HCT116 (cell line): ENCODE results near the gene IYD. TPM values are rescaled to one million over a fixed set of nuclear protein-coding genes. Genes with fewer than 3 reads are reported as not detected.
A peak's percentile ranks its signal among the peaks of the same experiment; 100 is the strongest.

Experiments used
- ATAC-seq: fragments of 200-7000 bp; cut with Tn5 transposase; 2 replicates; pipeline ENCODE4 v1.9.1; 2020; ENCODE audit warnings: mild to moderate bottlenecking, moderate library complexity
- BruUV-seq: library from RNA; stranded (reverse); fragments of 400-500 nt; replicated peaks from 2 replicates; lab custom pipeline; 2021; lab: Mats Ljungman, UMichigan
- CTCF ChIA-PET: fragments of 300-600 bp; sonication (Branson Sonifier 250); formaldehyde crosslinking; loops from one replicate; lab custom pipeline; 2021; ENCODE audit warnings: antibody characterized with exemption; lab: Charles Lee
- POLR2A ChIA-PET: fragments of 300-600, 350-600 bp; sonication (Branson Sonifier 250); formaldehyde crosslinking; loops from one replicate; lab custom pipeline; 2021; ENCODE audit warnings: antibody characterized with exemption; lab: Charles Lee
- RAD21 ChIA-PET, 2 experiments: fragments of 300-600 bp; sonication (Branson Sonifier 250); formaldehyde crosslinking; loops; one replicate each; lab custom pipeline; 2023; ENCODE audit warnings: low total read pairs in 2 of 2; ENCODE audit not compliant: uncharacterized antibody in 2 of 2, unreplicated experiment in 2 of 2, low non-redundant PET in 1 of 2; lab: Charles Lee
- DNase-seq: peaks from one replicate; pipeline ENCODE4 v3.0.0-alpha.2; 2010; ENCODE audit warnings: low read depth, low spot score
- H2AFZ ChIP-seq: fragments of 200-600 bp; shearing (Covaris generic), sonication (generic); 2 replicates; pipeline ENCODE4 v1.6.1; 2017; ENCODE audit warnings: low read depth, mixed run types, mixed read lengths, antibody characterized with exemption, low read length; ENCODE audit not compliant: poor library complexity, severe bottlenecking
- H3K27ac ChIP-seq: 2 replicates; pipeline ENCODE4 v1.5.1; 2012; ENCODE audit warnings: low read depth, low read length
- H3K27me3 ChIP-seq: fragments of 200-600 bp; sonication (generic); 2 replicates; pipeline ENCODE4 v1.6.1; 2016; ENCODE audit warnings: mixed run types, low read length, mixed read lengths; ENCODE audit not compliant: insufficient read depth
- H3K36me3 ChIP-seq, 2 experiments: fragments of 200-500 bp in 1 of 2; fragments of 200-600 bp in 1 of 2; sonication (Bioruptor generic) in 1 of 2; sonication (generic) in 1 of 2; 2 replicates each; pipeline versions ENCODE4 v1.5.1 to v1.6.1; 2014 to 2016; ENCODE audit warnings: low read length in 2 of 2, inconsistent platforms in 1 of 2, mixed read lengths in 1 of 2, mixed run types in 1 of 2; ENCODE audit not compliant: insufficient read depth in 2 of 2, control insufficient read depth in 1 of 2
- H3K4me1 ChIP-seq, 2 experiments: fragments of 200-600 bp in 1 of 2; sonication (generic) in 1 of 2; 2 replicates each; pipeline versions ENCODE4 v1.5.1 to v1.6.1; 2012 to 2017; ENCODE audit warnings: low read length in 2 of 2, inconsistent platforms in 1 of 2, mild to moderate bottlenecking in 1 of 2, mixed read lengths in 1 of 2, mixed run types in 1 of 2, moderate library complexity in 1 of 2; ENCODE audit not compliant: insufficient read depth in 2 of 2, control insufficient read depth in 1 of 2
- H3K4me2 ChIP-seq: fragments of 200-600 bp; sonication (generic); 2 replicates; pipeline ENCODE4 v1.6.1; 2017; ENCODE audit warnings: mixed run types, low read length, mixed read lengths
- H3K4me3 ChIP-seq, 2 experiments: fragments of 200-600 bp in 1 of 2; sonication (generic) in 1 of 2; replicated peaks in 1 of 2; 2 replicates each; pipeline ENCODE4 v1.5.1; 2011 to 2016; ENCODE audit warnings: low read length in 2 of 2, control low read depth in 1 of 2, low read depth in 1 of 2, mild to moderate bottlenecking in 1 of 2, mixed read lengths in 1 of 2, mixed run types in 1 of 2
- H3K79me2 ChIP-seq: fragments of 200-600 bp; sonication (generic); 2 replicates; pipeline ENCODE4 v1.6.1; 2017; ENCODE audit warnings: mild to moderate bottlenecking, mixed run types, low read length, moderate library complexity, mixed read lengths; ENCODE audit not compliant: insufficient read depth
- H3K9ac ChIP-seq: fragments of 200-600 bp; sonication (generic); 2 replicates; pipeline ENCODE4 v1.6.1; 2016; ENCODE audit warnings: low read length, mixed read lengths
- H3K9me2 ChIP-seq: fragments of 200-600 bp; sonication (generic), shearing (Covaris generic); 2 replicates; pipeline ENCODE4 v1.6.1; 2017; ENCODE audit warnings: mixed run types, mild to moderate bottlenecking, moderate library complexity; ENCODE audit not compliant: insufficient read depth
- H3K9me3 ChIP-seq, 2 experiments: fragments of 200-500 bp in 1 of 2; fragments of 200-600 bp in 1 of 2; sonication (Bioruptor generic) in 1 of 2; sonication (generic) in 1 of 2; 2 replicates each; pipeline ENCODE4 v1.6.1; 2014 to 2017; ENCODE audit warnings: low read length in 2 of 2, mixed read lengths in 2 of 2, inconsistent platforms in 1 of 2, low read depth in 1 of 2, mild to moderate bottlenecking in 1 of 2, mixed run types in 1 of 2, moderate library complexity in 1 of 2; ENCODE audit not compliant: control insufficient read depth in 1 of 2, insufficient read depth in 1 of 2
- H4K20me1 ChIP-seq: fragments of 200-600 bp; sonication (generic), shearing (Covaris generic); 2 replicates; pipeline ENCODE4 v1.6.1; 2017; ENCODE audit warnings: mixed run types, mild to moderate bottlenecking, moderate library complexity; ENCODE audit not compliant: insufficient read depth
- CBX3 ChIP-seq: IDR thresholded peaks from 2 replicates; pipeline ENCODE4 v1.6.1; 2012; ENCODE audit warnings: low read depth
- EZH2 ChIP-seq: fragments of 200-600 bp; sonication (generic); IDR thresholded peaks from 2 replicates; pipeline ENCODE4 v1.6.1; 2017; ENCODE audit warnings: antibody characterized with exemption, mixed run types
- FOSL1 ChIP-seq: IDR thresholded peaks from 2 replicates; pipeline ENCODE4 v1.6.1; 2012; ENCODE audit warnings: low read depth
- POLR2AphosphoS5 ChIP-seq: IDR thresholded peaks from 2 replicates; pipeline ENCODE4 v1.6.1; 2011; ENCODE audit warnings: mild to moderate bottlenecking, low read depth, low read length, moderate library complexity
- RAD21 ChIP-seq: IDR thresholded peaks from 2 replicates; pipeline ENCODE4 v1.6.1; 2012; ENCODE audit warnings: low read depth, mild to moderate bottlenecking
- SRF ChIP-seq: IDR thresholded peaks from 2 replicates; pipeline ENCODE4 v1.6.1; 2012; ENCODE audit warnings: low read depth
- YY1 ChIP-seq: IDR thresholded peaks from 2 replicates; pipeline ENCODE4 v1.6.1; 2011; ENCODE audit warnings: low read length, low read depth, moderate library complexity, mild to moderate bottlenecking; ENCODE audit not compliant: insufficient replicate concordance; ENCODE audit errors: extremely low read depth
- ZFX ChIP-seq: fragments of 450-650 bp; IDR thresholded peaks from 2 replicates; pipeline ENCODE4 v1.6.1; 2017
- intact Hi-C: fragments of 100-400 bp; cut with micrococcal nuclease; formaldehyde crosslinking; loops from 2 replicates; pipeline ENCODE4 v1.10.0; 2022
- total RNA-seq: library from RNA; stranded (reverse); gene quantifications from one replicate; pipeline ENCODE4 v1.2.1, GENCODE V29; 2021; ENCODE audit not compliant: unreplicated experiment
- TF ChIP-seq, protein P1 (sequence below): IDR thresholded peaks from 2 replicates; pipeline ENCODE4 v1.6.1; 2012; ENCODE audit warnings: low read depth
- TF ChIP-seq, protein P2 (sequence below), 3 experiments: fragments of 200-600 bp in 1 of 3; sonication (generic) in 1 of 3; IDR thresholded peaks in 2 of 3; conservative IDR thresholded peaks in 1 of 3; 2 replicates each; pipeline ENCODE4 v1.5.1; 2012 to 2017; ENCODE audit warnings: low read depth in 2 of 3, low read length in 2 of 3, antibody characterized with exemption in 1 of 3, borderline replicate concordance in 1 of 3, control low read depth in 1 of 3, mild to moderate bottlenecking in 1 of 3, mixed read lengths in 1 of 3, mixed run types in 1 of 3, moderate library complexity in 1 of 3; ENCODE audit not compliant: insufficient read depth in 1 of 3

IYD gene
- total RNA-seq, 1 experiment from 2014 or later: not detected

DNA sequence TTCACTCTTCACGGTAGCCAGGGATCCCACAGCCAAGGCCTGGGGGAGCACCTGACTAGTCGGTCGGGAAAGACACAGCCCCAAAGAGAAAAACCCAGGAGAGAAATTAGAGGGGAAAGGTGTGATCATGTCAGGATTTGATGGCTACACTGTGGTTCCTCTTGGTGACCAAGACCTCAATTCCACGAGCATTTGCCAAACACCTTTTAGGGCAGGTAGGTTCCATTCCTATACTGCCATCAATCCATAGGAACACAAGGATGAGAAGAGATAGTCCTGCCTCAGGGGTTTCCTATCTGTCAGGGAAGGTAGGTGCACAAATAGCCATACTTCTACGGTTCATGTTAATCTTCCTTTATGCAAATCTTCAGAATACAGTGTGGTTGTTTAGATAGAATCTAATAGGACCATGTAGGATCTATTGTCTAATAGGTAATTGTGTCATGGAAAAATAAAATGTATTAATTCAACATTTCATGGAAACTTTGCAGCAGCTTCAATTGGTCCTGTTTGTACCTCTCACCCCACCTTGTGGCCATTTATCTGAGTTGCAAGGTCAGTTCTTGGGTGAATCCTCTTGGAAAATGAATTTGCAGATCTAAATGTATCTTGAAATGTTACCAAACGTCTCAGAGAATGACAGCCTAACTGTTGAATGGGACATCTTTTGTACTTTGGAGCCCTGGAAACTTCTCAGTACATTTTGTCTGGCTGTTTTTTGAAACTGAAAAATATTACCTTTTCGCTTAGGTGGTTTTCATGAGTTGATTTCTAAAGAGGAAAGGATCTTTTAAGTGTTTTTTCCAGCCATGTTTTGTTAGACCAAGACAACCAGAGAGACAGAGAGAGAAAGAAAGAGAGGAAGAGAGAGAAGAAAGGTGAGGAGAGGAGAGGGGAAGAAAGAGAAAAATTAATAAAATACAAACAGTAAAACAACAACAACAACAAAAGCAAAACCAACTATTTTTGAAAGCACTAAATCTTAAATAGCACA, 33.7 kb upstream of the IYD start:
- Histone ChIP-seq H3K36me3 (no peaks in the 10 kb centered on the region), H3K27ac (no peak overlapping the region), H3K9ac (no peak overlapping the region), H3K4me2 (no peak overlapping the region), H2AFZ (peak overlapping the region; percentile 17), H3K4me3 (no peak overlapping the region), H3K4me1 (peaks cover 0 to 8% of the 10 kb centered on the region in 2 experiments; a peak in 2 of 4 replicates), H4K20me1 (no peaks in the 10 kb centered on the region), H3K9me3 (no peaks in the 10 kb centered on the region), H3K79me2 (no peaks in the 10 kb centered on the region), H3K9me2 (no peaks in the 10 kb centered on the region), H3K27me3 (no peaks in the 10 kb centered on the region)
- peak; percentile 80 for DNase-seq
- ChIA-PET RAD21 (interaction anchor here in 1 of 2 experiments (1.0 kb wide), 2 partner anchors 254 to 256 kb away, joined by 4 read pairs; no protein-coding TSS in a partner anchor), CTCF (interaction anchor here (0.6 to 1.8 kb wide), 6 partner anchors 154 to 326 kb away, joined by 3 to 24 read pairs (median 4); no protein-coding TSS in a partner anchor), POLR2A (no interaction called here)
- BruUV-seq: no TSS peak
- intact Hi-C loops: loop anchor here (1.0 to 10.0 kb wide), 6 partner anchors 62 to 480 kb away; partner anchors contain the start of genes PPP1R14C and RAET1L
- peak; percentile 74 for ATAC-seq
- TF ChIP-seq, protein P1, sequence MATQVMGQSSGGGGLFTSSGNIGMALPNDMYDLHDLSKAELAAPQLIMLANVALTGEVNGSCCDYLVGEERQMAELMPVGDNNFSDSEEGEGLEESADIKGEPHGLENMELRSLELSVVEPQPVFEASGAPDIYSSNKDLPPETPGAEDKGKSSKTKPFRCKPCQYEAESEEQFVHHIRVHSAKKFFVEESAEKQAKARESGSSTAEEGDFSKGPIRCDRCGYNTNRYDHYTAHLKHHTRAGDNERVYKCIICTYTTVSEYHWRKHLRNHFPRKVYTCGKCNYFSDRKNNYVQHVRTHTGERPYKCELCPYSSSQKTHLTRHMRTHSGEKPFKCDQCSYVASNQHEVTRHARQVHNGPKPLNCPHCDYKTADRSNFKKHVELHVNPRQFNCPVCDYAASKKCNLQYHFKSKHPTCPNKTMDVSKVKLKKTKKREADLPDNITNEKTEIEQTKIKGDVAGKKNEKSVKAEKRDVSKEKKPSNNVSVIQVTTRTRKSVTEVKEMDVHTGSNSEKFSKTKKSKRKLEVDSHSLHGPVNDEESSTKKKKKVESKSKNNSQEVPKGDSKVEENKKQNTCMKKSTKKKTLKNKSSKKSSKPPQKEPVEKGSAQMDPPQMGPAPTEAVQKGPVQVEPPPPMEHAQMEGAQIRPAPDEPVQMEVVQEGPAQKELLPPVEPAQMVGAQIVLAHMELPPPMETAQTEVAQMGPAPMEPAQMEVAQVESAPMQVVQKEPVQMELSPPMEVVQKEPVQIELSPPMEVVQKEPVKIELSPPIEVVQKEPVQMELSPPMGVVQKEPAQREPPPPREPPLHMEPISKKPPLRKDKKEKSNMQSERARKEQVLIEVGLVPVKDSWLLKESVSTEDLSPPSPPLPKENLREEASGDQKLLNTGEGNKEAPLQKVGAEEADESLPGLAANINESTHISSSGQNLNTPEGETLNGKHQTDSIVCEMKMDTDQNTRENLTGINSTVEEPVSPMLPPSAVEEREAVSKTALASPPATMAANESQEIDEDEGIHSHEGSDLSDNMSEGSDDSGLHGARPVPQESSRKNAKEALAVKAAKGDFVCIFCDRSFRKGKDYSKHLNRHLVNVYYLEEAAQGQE: no peak
- TF ChIP-seq, protein P2, sequence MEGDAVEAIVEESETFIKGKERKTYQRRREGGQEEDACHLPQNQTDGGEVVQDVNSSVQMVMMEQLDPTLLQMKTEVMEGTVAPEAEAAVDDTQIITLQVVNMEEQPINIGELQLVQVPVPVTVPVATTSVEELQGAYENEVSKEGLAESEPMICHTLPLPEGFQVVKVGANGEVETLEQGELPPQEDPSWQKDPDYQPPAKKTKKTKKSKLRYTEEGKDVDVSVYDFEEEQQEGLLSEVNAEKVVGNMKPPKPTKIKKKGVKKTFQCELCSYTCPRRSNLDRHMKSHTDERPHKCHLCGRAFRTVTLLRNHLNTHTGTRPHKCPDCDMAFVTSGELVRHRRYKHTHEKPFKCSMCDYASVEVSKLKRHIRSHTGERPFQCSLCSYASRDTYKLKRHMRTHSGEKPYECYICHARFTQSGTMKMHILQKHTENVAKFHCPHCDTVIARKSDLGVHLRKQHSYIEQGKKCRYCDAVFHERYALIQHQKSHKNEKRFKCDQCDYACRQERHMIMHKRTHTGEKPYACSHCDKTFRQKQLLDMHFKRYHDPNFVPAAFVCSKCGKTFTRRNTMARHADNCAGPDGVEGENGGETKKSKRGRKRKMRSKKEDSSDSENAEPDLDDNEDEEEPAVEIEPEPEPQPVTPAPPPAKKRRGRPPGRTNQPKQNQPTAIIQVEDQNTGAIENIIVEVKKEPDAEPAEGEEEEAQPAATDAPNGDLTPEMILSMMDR (IDR thresholded peaks at IDR 0.05 in 2 of 3, conservative IDR thresholded peaks at IDR 0.05 in 1 of 3; ENCODE audit: borderline replicate concordance in 1 of 3, insufficient read depth in 1 of 3, low read depth in 2 of 3, low read length in 2 of 3): peak; percentile 70 to 94 (median 91)
- TF ChIP-seq EZH2: no peak
- TF ChIP-seq YY1: no peak
- no peak for TF ChIP-seq FOSL1
- TF ChIP-seq ZFX: no peak
- TF ChIP-seq CBX3: no peak
- no peak for TF ChIP-seq SRF
- peak; percentile 98 for TF ChIP-seq RAD21
- no peak for TF ChIP-seq POLR2AphosphoS5
